Psoas muscle (tissue), 8 donors: ENCODE results near the gene KLK6. TPM values are rescaled to one million over a fixed set of nuclear protein-coding genes. Genes with fewer than 3 reads are reported as not detected.
"Not testable (repeated sequence)": the region's sequence is repeated elsewhere in the genome, so short reads cannot be mapped to it uniquely, and the experiment has no call there.

Source experiments
- ATAC-seq, 4 donors: fragments of 200-7000 bp; cut with Tn5 transposase; one replicate each; pipeline ENCODE4 v1.9.1; 2020; ENCODE audit warnings: moderate library complexity in 3 of 4, mild to moderate bottlenecking in 2 of 4
- DNase-seq, 2 donors: peaks; one replicate each; pipeline ENCODE4 v3.0.0-alpha.2; 2020
- H3K27ac ChIP-seq: fragments of 200-600 bp; one replicate; pipeline ENCODE4 v1.8.0; 2022
- H3K27me3 ChIP-seq, 3 donors: fragments of 200-600 bp in 1 of 3; one replicate each; pipeline versions ENCODE4 v1.6.1 to v1.8.0; 2013 to 2022; ENCODE audit warnings: low read length in 2 of 3, mild to moderate bottlenecking in 2 of 3, moderate library complexity in 1 of 3; ENCODE audit not compliant: insufficient read depth in 3 of 3
- H3K36me3 ChIP-seq, 2 donors: fragments of 200-600 bp in 1 of 2; one replicate each; pipeline versions ENCODE4 v1.6.1 to v1.8.0; 2013 to 2022; ENCODE audit warnings: low read depth in 1 of 2, mild to moderate bottlenecking in 1 of 2, moderate library complexity in 1 of 2; ENCODE audit not compliant: insufficient read depth in 1 of 2
- H3K4me1 ChIP-seq: fragments of 200-600 bp; one replicate; pipeline ENCODE4 v1.8.0; 2022
- H3K4me3 ChIP-seq: fragments of 200-600 bp; one replicate; pipeline ENCODE4 v1.8.0; 2022; ENCODE audit warnings: mild to moderate bottlenecking
- H3K9me3 ChIP-seq: fragments of 200-600 bp; one replicate; pipeline ENCODE4 v1.8.0; 2022
- CTCF ChIP-seq: fragments of 200-600 bp; IDR thresholded peaks from one replicate; pipeline ENCODE4 v1.8.0; 2022; ENCODE audit warnings: antibody characterized with exemption
- WGBS, 3 donors: extraction: QIAGEN DNeasy Blood & Tissue Kit; methylation state at CpG; one replicate each; pipeline versions ENCODE4 v1.1.6 to v1.1.7; 2013; 5-methylcytosine and 5-hydroxymethylcytosine counted together
- intact Hi-C, 2 donors: fragments of 100-400 bp; cut with DNase I; formaldehyde crosslinking; loops; one replicate each; pipeline versions ENCODE4 v1.11.0 to v1.14.2; 2022
- polyA plus RNA-seq, 3 donors: library from polyadenylated mRNA; stranded (reverse); fragments of 200-250 nt; gene quantifications; one replicate each; pipeline ENCODE4 v1.2.3, GENCODE V29; 2013
- total RNA-seq, 4 donors: library from RNA; stranded (reverse); fragmentation: NEBNext Ultra II Directional in 2 of 4; extraction: Animal tissue kit (Norgen Biotek cat#: 25700) in 2 of 4; gene quantifications; one replicate each; pipeline versions ENCODE4 v1.2.1 to v1.2.4, GENCODE V29; 2021 to 2023
- donor health status: healthy with polysubstance abuse.
- donor health status: DM: no; HTN: no; CAD: no; lungs with moderate emphysema.
- donor health status: Bipolar disorder and iron deficiency.
- donor health status: healthy.
- donor health status: DM: yes; HTN: yes; CAD: no.
- donor health status: DM: no; HTN: no; CAD: no.
- donor health status: DM: no; HTN: no; CAD: no.
- donor health status: DM: yes; HTN: yes; CAD: no.

KLK6 gene
- total and polyA plus RNA-seq, 7 donors, result 0.04 TPM; not detected in 6

GRCh38 chr19:50974702-50975556, 5.5 kb upstream of the KLK6 start:
- WGBS, 3 donors, result 27 to 45% (median 39%) methylated on average over 4 to 9 of the region's 9 CpGs
- no peak for ATAC-seq

GRCh38 chr19:50972795-50973376, 3.5 kb upstream of the KLK6 start:
- Histone ChIP-seq H3K4me1 (no peaks in the 10 kb centered on the region), H3K36me3 (no peaks in the 10 kb centered on the region), H3K4me3 (no peak overlapping the region), H3K27me3 (peaks cover 0 to 9% (median 0%) of the 10 kb centered on the region in 3 donors), H3K9me3 (no peaks in the 10 kb centered on the region), H3K27ac (no peak overlapping the region)
- 67 to 75% (median 72%) methylated on average over 9 of the region's 9 CpGs for WGBS, 3 donors
- no peak for TF ChIP-seq CTCF
- no peak for DNase-seq
- intact Hi-C loops, result no loop called here
- ATAC-seq, result no peak

More at GRCh38 chr19:50974702-50975556, 5.5 kb upstream of the KLK6 start:
- Histone ChIP-seq H3K4me1 (no peaks in the 10 kb centered on the region), H3K9me3 (no peaks in the 10 kb centered on the region), H3K27me3 (peaks cover 0 to 4% (median 3%) of the 10 kb centered on the region in 3 donors), H3K36me3 (no peaks in the 10 kb centered on the region), H3K4me3 (no peak overlapping the region), H3K27ac (no peak overlapping the region)
- no peak for TF ChIP-seq CTCF
- intact Hi-C loops, result no loop called here
- no peak for DNase-seq

GRCh38 chr19:50969810-50970209, 419 bp upstream of the KLK6 start:
- 65 to 84% (median 77%) methylated on average over 3 of the region's 3 CpGs for WGBS, 3 donors
- intact Hi-C loops, H3K36me3 ChIP-seq: not testable (repeated sequence)

GRCh38 chr19:50968716-50969412, 527 bp downstream of the KLK6 start:
- H3K36me3 ChIP-seq, result no peaks in the 10 kb centered on the region
- no peak overlapping the region for H3K27ac ChIP-seq
- H3K27me3 ChIP-seq, result peaks cover 0 to 7% (median 0%) of the 10 kb centered on the region in 3 donors
- intact Hi-C loops, result no loop called here
- no peak overlapping the region for H3K4me3 ChIP-seq
- no peaks in the 10 kb centered on the region for H3K4me1 ChIP-seq
- TF ChIP-seq CTCF, result no peak
- ATAC-seq (no peak), DNase-seq (no peak)
- 25 to 33% (median 31%) methylated on average over 6 to 7 of the region's 7 CpGs for WGBS, 3 donors
- H3K9me3 ChIP-seq, result no peaks in the 10 kb centered on the region

More at GRCh38 chr19:50969810-50970209, 419 bp upstream of the KLK6 start:
- H3K4me3 ChIP-seq, H3K9me3 ChIP-seq, H3K27ac ChIP-seq, H3K4me1 ChIP-seq, H3K27me3 ChIP-seq, ATAC-seq, DNase-seq: not testable (repeated sequence)
